Kidney capillary endothelial cell (primary cell): ENCODE results near the gene B4GAT1.
"Not testable (repeated sequence)": the region's sequence is repeated elsewhere in the genome, so short reads cannot be mapped to it uniquely, and the experiment has no call there.

Experiments used
- DNase-seq: peaks from one replicate; pipeline ENCODE4 v3.0.0-alpha.2; 2018; ENCODE audit warnings: low spot score

Gene B4GAT1

GRCh38 chr11:66347425-66348276, at the start of gene B4GAT1:
TSS of gene B4GAT1 (minus strand) at chr11:66347629. CDS start at chr11:66347545, 84 bp downstream.
- peak; percentile 83 for DNase-seq

DNA sequence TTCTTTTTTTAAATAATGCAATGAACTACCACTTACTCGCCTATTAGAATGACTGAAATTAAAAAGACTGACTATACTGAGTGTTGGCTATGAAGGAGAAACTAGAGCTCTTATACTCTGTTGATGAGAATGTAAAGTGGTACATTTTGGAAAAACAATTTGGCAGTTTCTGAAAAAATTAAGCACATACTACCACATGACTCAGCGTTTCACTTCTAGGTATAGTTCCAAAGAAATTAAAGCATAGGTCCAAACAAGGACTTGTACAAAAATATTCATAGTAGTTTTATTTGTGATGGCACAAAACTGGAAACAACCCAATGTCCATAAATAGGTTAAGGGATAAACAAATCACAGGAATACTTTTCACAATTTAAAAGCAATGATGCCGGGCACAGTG, 46.5 kb upstream of the B4GAT1 start:
- no peak for DNase-seq

GRCh38 chr11:66391322-66391721, 43.9 kb upstream of the B4GAT1 start:
- no peak for DNase-seq

DNA sequence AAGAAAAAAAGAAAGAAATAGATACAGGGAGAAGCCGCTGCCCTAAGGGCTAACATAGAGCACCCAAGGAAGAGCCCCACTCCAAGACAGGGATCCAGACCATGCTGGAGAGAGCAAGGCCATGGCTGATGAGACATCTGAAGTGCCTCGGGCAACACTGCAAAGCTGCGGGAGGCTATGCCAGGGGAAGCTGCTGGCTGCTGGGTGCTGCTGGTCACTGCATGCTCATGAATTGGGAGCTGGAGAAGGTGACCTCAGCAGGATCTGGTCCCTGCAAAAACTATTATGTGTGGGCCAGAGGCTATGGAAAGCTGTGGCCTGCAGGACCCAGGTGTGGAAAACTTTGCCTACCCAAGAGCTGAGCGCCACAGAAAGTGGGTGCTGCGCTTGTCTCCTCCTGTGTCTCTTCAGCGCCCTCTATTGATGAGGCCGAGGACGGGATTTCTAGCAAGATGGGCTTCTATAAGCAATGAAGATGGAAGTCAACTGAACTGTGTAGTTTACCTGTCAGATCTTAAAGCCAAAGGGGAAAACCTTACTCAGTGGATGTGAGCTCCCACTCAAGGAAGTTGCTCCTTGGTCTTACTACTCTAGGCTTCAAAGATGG, 41.5 kb upstream of the B4GAT1 start:
- DNase-seq: peak; percentile 48

DNA sequence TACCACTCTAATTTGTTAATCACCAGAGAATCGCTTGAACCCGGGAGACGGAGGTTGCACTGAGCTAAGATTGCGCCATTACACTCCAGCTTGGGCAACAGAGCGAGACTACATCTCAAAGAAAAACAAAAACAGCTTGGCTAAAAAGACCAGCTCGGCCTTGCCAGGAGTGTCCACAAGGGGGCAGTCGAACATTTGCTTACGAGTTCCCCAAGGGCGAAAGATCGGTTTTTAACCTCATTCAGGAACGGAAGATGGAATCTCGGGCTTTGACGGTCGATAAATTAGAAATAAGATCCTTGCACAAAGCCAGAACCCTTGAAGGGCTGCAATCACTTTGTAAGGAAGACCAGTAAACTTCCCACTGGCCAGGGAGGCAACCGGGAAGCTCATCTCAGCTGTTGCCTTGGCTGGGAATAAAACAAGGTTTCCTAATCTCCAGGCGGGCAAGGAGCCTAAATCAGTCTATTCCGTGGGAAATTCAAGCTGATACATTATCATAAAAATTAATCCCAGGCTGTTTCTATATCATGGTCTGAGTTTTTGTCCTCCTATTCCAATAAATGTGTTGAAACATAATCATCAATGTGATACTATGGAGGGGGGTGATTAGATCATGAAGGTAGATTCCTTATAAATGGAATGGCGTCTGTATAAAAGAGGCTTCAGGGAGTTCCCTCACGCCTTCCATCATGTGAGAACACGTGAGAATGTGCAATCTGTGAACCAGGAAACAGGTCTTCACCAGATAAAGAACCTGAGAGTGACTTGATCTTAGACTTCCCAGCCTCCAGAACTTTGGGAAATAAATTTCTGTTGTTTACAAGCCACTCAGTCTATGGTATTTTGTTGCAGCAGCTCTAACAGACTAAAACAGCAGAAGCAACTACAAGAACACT, 39.0 kb upstream of the B4GAT1 start:
- peak; percentile 53 for DNase-seq

- DNase-seq: not testable (repeated sequence)
Measured at GRCh38 chr11:66384316-66384715, 36.9 kb upstream of the B4GAT1 start.

- DNase-seq: not testable (repeated sequence)
Measured at GRCh38 chr11:66380264-66380663, 32.8 kb upstream of the B4GAT1 start.

DNA sequence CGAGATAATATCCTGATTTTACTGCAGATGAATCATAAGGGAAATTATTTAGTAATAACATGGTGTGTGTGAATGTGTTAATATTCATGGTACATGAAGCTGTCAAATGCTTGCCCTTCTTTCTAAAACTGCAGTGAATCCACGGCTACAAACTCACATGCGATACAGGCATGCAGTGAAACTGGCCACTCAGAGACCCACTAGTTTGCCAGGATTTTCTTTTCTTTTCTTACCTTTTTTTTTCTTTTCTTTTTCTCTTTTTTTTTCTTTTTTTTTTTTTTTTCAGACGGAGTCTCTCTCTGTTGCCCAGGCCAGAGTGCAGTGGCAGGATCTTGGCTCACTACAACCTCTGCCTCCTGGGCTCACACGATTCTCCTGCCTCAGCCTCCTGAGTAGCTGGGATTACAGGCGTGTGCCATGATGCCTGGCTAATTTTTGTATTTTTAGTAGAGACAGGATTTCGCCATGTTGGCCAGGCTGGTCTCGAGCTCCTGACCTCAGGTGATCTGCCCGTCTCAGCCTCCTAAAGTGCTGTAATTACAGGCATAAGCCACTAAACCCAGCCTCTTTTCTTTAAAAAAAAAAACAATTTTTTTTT, 26.4 kb upstream of the B4GAT1 start:
- not testable (repeated sequence) for DNase-seq

GRCh38 chr11:66373265-66373664, 25.8 kb upstream of the B4GAT1 start:
- no peak for DNase-seq

- DNase-seq: no peak
Measured at GRCh38 chr11:66371627-66372415, 24.4 kb upstream of the B4GAT1 start, which contains the start of gene SLC29A2. TSS of gene SLC29A2 (minus strand) at chr11:66371760. CDS start at chr11:66371591, 169 bp downstream.

GRCh38 chr11:66369073-66369894, 21.9 kb upstream of the B4GAT1 start:
- DNase-seq: no peak

GRCh38 chr11:66368484-66368883, 21.1 kb upstream of the B4GAT1 start:
- DNase-seq: no peak

- DNase-seq: no peak
Measured at GRCh38 chr11:66367561-66368312, 20.3 kb upstream of the B4GAT1 start.

GRCh38 chr11:66366844-66367477, 19.5 kb upstream of the B4GAT1 start:
- no peak for DNase-seq

DNA sequence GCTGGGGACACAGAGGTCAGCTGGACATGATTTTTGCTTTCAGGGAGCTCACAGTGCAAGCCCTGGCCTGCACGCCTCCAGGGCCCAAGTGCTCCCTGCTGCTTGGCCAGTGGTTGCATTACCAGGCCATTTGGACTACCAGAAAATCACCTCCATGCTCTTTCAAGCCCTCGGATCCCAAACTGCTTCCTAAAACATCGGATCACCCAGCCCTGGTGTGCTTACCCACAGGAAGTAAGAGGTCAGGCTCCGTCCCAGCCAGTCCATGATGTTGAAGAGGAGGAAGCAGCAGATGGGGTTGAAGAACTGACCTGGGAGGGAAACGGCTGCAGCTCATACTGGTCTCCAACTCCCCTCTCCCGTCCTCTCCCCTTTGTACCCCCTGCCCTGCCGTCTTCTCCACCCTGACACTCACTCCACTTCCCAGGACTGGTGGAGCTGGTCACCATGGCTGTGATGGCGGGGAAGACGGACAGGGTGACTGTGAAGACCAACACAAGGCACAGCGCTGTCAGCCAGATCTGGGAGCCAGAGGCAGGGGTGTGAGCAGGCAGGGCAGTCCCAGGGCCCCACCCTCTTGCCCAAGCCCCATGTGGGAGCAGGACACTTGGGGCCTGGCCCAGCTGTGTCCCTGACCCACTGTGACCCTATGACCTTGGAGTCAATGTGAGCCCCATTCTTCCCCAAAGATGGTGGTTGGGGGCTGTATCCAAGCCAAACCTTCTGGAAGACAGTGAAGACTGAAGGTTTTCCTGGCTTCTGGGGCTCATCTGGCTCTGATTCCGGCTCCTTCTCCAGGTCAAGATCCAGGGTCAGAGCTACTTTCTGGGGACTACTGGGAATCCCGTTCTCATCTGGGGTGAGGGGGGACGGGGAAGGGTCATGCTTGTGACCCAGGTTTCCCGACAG, 18.5 kb upstream of the B4GAT1 start:
- DNase-seq: no peak

DNA sequence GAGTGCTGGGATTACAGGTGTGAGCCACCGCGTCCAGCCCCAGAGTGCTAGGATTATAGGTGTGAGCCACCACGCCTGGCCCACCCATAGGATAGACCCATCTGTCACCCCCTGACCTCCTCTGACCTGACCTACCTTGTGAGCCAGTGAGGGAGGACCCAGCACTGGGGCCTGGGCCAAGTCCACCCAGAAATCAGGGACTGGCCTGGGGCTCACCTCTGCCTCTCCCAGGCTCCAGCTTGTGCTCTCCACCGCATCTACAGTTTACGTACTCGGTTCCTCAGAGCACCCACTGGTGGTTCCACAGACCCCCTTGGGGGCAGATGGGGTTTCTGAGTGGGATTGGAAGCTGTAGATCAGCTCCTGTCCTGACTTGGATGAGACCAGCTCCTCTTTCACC, 17.7 kb upstream of the B4GAT1 start:
- DNase-seq: no peak

DNA sequence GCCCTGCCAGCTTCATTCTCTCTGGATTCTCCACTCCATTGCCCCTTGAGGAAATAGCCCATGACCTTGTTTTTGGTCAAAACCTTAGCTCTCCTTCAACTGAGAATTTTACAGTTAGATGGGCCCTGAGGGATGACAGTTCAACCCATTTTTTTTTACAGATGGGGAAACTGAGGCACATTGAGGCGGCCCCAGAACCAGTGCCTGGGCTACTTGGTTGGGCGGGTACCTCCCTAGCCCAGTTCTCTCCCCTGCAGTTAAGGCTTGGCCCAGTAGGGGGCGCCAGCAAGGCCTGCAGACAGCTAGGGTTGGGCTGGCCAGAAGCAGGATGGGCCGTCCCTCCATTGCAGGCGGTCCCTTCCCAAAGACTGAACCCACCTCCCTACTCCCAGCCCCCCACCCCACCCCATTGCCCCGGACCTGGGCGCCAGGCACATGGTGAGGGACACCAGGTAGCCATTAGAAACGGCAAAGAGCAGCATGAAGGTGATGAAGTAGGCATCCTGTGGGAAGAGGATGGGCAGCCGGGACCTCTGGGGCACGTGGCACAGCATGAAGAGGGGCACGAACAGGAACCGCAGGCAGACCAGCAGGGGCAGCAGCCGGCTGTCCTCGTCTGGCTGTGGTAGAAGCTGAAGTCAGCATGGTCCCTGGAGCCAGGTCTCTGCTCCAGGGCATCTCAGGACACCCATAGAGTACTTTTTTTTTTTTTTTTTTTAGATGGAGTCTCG, 16.5 kb upstream of the B4GAT1 start:
- no peak for DNase-seq
